Naive thymus-derived CD4-positive, alpha-beta T cell (primary cell): ENCODE results near the gene ZNF81. TPM values are rescaled to one million over a fixed set of nuclear protein-coding genes. Genes with fewer than 3 reads are reported as not detected.
"Not testable (repeated sequence)": the region's sequence is repeated elsewhere in the genome, so short reads cannot be mapped to it uniquely, and the experiment has no call there.

Source experiments
- ATAC-seq: fragments of 150-1000 bp; cut with Tn5 transposase; 2 replicates; pipeline ENCODE4 v1.10.0; 2021; ENCODE audit warnings: mild to moderate bottlenecking, moderate library complexity
- CTCF ChIA-PET: fragments of 350-600 bp; sonication (Branson Sonifier 250); formaldehyde crosslinking; loops from one replicate; lab custom pipeline; 2021; ENCODE audit warnings: antibody characterized with exemption; lab: Charles Lee
- POLR2A ChIA-PET: fragments of 350-600 bp; sonication (Branson Sonifier 250); formaldehyde crosslinking; loops from one replicate; lab custom pipeline; 2021; ENCODE audit warnings: antibody characterized with exemption, inconsistent platforms; lab: Charles Lee
- DNase-seq, 9 donors: peaks; one replicate each; pipeline versions ENCODE4 v3.0.0 to v3.0.0-alpha.2; 2020 to 2022; ENCODE audit warnings: mixed read lengths in 1 of 9
- H3K27ac ChIP-seq: one replicate; pipeline ENCODE4 v1.7.0; 2013; ENCODE audit warnings: mild to moderate bottlenecking, low read depth, low read length, moderate library complexity
- H3K27me3 ChIP-seq, 2 donors: one replicate each; pipeline ENCODE4 v1.7.0; 2013; ENCODE audit warnings: low read length in 2 of 2, mild to moderate bottlenecking in 2 of 2, moderate library complexity in 2 of 2; ENCODE audit not compliant: control insufficient read depth in 2 of 2, insufficient read depth in 2 of 2
- H3K36me3 ChIP-seq, 3 experiments: 1 replicate in 2 of 3; 2 replicates in 1 of 3; pipeline ENCODE4 v1.7.0; 2013; ENCODE audit warnings: low read length in 3 of 3, mild to moderate bottlenecking in 3 of 3, moderate library complexity in 1 of 3; ENCODE audit not compliant: insufficient read depth in 3 of 3, control insufficient read depth in 2 of 3
- H3K4me1 ChIP-seq, 2 donors: one replicate each; pipeline ENCODE4 v1.7.0; 2013; ENCODE audit warnings: low read length in 2 of 2, mild to moderate bottlenecking in 2 of 2, moderate library complexity in 1 of 2; ENCODE audit not compliant: control insufficient read depth in 2 of 2, insufficient read depth in 2 of 2
- H3K4me3 ChIP-seq: 2 replicates; pipeline ENCODE4 v1.7.0; 2013; ENCODE audit warnings: mild to moderate bottlenecking, low read length
- H3K9me3 ChIP-seq, 3 experiments: 1 replicate in 2 of 3; 2 replicates in 1 of 3; pipeline ENCODE4 v1.7.0; 2013; ENCODE audit warnings: low read length in 3 of 3; ENCODE audit not compliant: control insufficient read depth in 2 of 3
- H3K27ac Mint-ChIP-seq, 9 donors: one replicate each; pipeline ENCODE4 v1.8.0; 2020 to 2022; ENCODE audit warnings: mixed read lengths in 9 of 9, mild to moderate bottlenecking in 8 of 9, moderate library complexity in 5 of 9, inconsistent platforms in 2 of 9
- H3K27me3 Mint-ChIP-seq, 5 donors: one replicate each; pipeline ENCODE4 v1.8.0; 2021 to 2022; ENCODE audit warnings: mixed read lengths in 5 of 5, mild to moderate bottlenecking in 1 of 5
- H3K36me3 Mint-ChIP-seq, 5 donors: one replicate each; pipeline ENCODE4 v1.8.0; 2020 to 2022; ENCODE audit warnings: mixed read lengths in 5 of 5, mild to moderate bottlenecking in 3 of 5, inconsistent platforms in 1 of 5
- H3K4me1 Mint-ChIP-seq, 7 donors: one replicate each; pipeline ENCODE4 v1.8.0; 2020 to 2022; ENCODE audit warnings: mixed read lengths in 7 of 7, mild to moderate bottlenecking in 3 of 7, inconsistent platforms in 1 of 7
- H3K4me3 Mint-ChIP-seq, 10 donors: one replicate each; pipeline ENCODE4 v1.8.0; 2020 to 2022; ENCODE audit warnings: mild to moderate bottlenecking in 10 of 10, mixed read lengths in 10 of 10, moderate library complexity in 6 of 10, inconsistent platforms in 2 of 10
- H3K9me3 Mint-ChIP-seq, 11 donors: one replicate each; pipeline ENCODE4 v1.8.0; 2020 to 2022; ENCODE audit warnings: mixed read lengths in 11 of 11, mild to moderate bottlenecking in 4 of 11, inconsistent platforms in 1 of 11, moderate library complexity in 1 of 11
- intact Hi-C, 2 donors: fragments of 100-400 bp; cut with micrococcal nuclease; formaldehyde crosslinking; loops; one replicate each; pipeline ENCODE4 v1.15.1; 2023
- polyA plus RNA-seq, 2 donors: library from polyadenylated mRNA; unstranded; fragments of 300-500 nt; fragmentation: Illumina TruSeq; gene quantifications; one replicate each; pipeline ENCODE4 v1.2.3, GENCODE V29; 2021
- total RNA-seq, 6 experiments: library from RNA in 5 of 6; stranded (reverse) in 5 of 6; gene quantifications; 1 replicate in 5 of 6; 2 replicates in 1 of 6; pipeline ENCODE4 v1.2.3 and lab custom pipeline; 2021 to 2026

ZNF81 gene
- total and polyA plus RNA-seq, 7 experiments from 2014 or later, result 2.1 to 14.7 (median 11.4) TPM

DNA sequence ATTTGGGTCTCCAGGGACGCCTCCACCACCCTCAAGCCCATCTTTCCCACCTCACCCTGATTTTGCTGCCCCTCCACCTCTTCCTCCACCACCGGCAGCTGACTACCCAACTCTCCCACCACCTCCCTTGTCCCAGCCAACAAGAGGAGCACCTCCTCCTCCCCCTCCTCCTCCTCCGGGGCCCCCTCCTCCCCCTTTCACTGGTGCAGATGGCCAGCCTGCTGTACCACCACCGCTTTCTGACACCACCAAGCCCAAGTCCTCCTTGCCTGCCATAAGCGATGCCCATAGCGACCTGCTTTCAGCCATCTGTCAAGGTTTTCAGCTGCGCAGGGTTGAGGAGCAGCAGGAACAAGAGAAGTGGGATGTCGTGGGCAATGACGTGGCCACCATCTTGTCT lies 32.4 kb upstream of the ZNF81 start:
- DNase-seq (no peak), ATAC-seq (no peak)
- Mint-ChIP-seq H3K27me3 (peaks cover 0 to 4% (median 0%) of the 10 kb centered on the region in 5 donors), H3K4me1 (no peaks in the 10 kb centered on the region), H3K4me3 (no peak overlapping the region), H3K27ac (no peak overlapping the region), H3K36me3 (no peaks in the 10 kb centered on the region), H3K9me3 (no peaks in the 10 kb centered on the region)
- Histone ChIP-seq H3K27ac (no peak overlapping the region), H3K9me3 (no peaks in the 10 kb centered on the region), H3K27me3 (no peaks in the 10 kb centered on the region), H3K4me3 (no peak overlapping the region), H3K36me3 (no peaks in the 10 kb centered on the region), H3K4me1 (no peaks in the 10 kb centered on the region)
- ChIA-PET POLR2A (no interaction called here), CTCF (no interaction called here)
- intact Hi-C loops, result no loop called here

DNA sequence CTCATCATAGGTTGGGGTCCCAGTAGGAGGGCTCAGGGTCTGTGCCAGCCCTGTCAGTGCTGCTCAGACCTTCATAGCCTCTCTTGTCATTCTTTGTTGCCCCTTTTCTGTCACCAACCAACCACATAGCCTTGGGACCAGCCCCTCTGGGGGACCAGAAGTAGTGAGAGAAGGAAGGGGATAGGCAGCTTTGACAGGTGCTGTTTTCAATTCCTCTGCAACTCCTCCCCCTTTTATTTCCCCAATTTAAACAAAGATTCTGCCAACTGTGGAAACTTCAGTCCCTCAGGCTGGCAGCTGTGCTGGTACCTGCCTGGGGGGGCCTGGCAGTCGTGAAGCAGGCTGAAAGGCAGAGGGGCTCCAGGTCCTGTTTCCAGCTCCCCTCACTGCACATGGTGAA lies 30.9 kb upstream of the ZNF81 start:
- POLR2A ChIA-PET, CTCF ChIA-PET, H3K36me3 Mint-ChIP-seq, H3K27ac Mint-ChIP-seq, H3K9me3 ChIP-seq, ATAC-seq, H3K4me1 Mint-ChIP-seq, intact Hi-C loops, DNase-seq, H3K9me3 Mint-ChIP-seq, H3K27me3 Mint-ChIP-seq, H3K4me3 Mint-ChIP-seq, H3K4me3 ChIP-seq, H3K27ac ChIP-seq, H3K27me3 ChIP-seq, H3K36me3 ChIP-seq, H3K4me1 ChIP-seq: not testable (repeated sequence)

DNA sequence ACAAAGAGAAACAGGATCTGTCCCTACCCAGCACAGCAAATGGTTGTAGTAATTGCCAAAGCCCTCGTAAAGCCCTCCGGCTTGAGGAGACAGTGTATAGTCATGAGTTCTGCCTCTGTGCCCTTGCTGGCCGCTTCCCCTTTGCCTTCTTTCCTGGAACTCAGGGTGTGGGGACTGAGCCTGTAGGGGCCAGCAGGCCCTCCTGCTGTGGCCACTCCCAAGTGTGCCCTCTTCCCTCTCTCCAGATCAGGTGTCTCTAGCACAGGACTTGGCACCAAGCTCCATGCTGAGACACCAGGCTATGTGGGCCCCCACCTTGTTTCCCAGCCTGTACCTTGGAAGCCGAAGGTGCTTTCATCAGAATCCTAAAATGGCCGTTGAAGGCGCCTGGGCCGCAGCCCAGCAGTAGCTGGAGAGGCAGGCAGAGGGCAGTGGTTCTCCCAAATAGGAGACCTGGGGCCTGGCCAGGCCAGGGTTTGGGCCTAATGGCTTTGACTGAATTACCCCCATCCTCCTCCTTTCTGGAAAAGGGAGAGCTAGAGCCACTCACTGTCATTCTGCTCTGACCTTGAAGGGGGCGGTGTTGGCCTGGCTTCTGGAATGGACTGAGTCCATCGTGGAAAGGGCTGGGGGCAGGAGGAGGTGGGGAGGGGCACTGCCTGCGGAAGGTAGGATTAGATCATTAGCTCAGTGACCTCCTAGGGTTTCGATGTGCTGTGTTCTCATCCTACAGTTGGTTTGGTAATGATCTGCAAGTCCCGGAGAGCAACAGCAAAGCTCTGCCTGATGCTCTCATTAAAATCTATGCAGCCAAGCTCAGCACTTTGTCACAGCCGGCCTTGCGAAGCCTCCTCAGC lies 30.1 kb upstream of the ZNF81 start:
- POLR2A ChIA-PET, intact Hi-C loops: not testable (repeated sequence)

DNA sequence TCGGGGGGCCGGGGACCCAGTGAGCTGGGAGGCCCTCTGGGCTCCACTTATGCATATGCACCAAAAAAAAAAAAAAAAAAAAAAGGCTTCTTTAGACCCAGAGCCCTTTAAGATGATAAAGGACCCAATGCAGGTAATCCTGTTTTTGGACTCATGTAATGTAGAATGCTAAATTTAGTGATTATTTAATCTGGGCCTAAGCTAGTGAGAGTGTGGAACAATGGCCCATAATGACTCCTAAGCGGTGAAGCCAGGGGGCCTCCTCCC lies 29.5 kb upstream of the ZNF81 start:
- CTCF ChIA-PET, DNase-seq: not testable (repeated sequence)

More for the DNA sequence above, 30.1 kb upstream of the ZNF81 start:
- H3K36me3 Mint-ChIP-seq, H3K4me1 Mint-ChIP-seq, H3K27ac ChIP-seq, H3K9me3 Mint-ChIP-seq, H3K36me3 ChIP-seq, H3K4me1 ChIP-seq, H3K4me3 ChIP-seq, H3K4me3 Mint-ChIP-seq, ATAC-seq, CTCF ChIA-PET, H3K9me3 ChIP-seq, DNase-seq, H3K27me3 Mint-ChIP-seq, H3K27me3 ChIP-seq, H3K27ac Mint-ChIP-seq: not testable (repeated sequence)

DNA sequence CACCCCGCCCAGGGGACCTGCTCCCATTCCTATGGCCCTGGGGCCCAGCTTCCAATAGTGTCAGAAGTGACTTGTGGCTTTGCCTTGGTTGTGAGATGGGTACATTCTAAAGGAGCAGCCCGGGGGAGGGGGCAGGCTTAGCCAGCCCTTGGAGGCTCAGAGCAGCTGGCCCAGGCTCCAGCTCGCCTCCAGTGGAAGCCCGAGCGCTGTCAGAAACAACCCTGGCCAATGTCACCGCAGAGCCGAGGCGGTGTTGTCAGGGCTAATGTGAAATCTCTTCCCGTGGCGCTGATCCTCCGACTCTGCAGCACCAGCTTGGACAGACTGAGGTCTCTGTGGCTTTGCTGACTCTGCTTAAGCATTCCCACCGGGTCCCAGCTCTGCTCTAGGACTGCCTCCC lies 29.2 kb upstream of the ZNF81 start:
- Histone ChIP-seq H3K4me3 (no peak overlapping the region), H3K27me3 (no peaks in the 10 kb centered on the region), H3K36me3 (no peaks in the 10 kb centered on the region), H3K4me1 (no peaks in the 10 kb centered on the region), H3K27ac (no peak overlapping the region), H3K9me3 (no peaks in the 10 kb centered on the region)
- ATAC-seq (no peak), DNase-seq (no peak)
- Mint-ChIP-seq H3K36me3 (no peaks in the 10 kb centered on the region), H3K27ac (no peak overlapping the region), H3K27me3 (no peaks in the 10 kb centered on the region), H3K9me3 (no peaks in the 10 kb centered on the region), H3K4me1 (no peaks in the 10 kb centered on the region), H3K4me3 (no peak overlapping the region)
- intact Hi-C loops, result no loop called here
- POLR2A ChIA-PET, result no interaction called here
- CTCF ChIA-PET, result no interaction called here

More for the DNA sequence above, 29.5 kb upstream of the ZNF81 start:
- H3K4me1 Mint-ChIP-seq, H3K4me3 ChIP-seq, H3K27ac Mint-ChIP-seq, H3K4me1 ChIP-seq, H3K9me3 Mint-ChIP-seq, H3K36me3 ChIP-seq, ATAC-seq, H3K4me3 Mint-ChIP-seq, H3K27ac ChIP-seq, H3K27me3 ChIP-seq, H3K9me3 ChIP-seq, H3K36me3 Mint-ChIP-seq, POLR2A ChIA-PET, intact Hi-C loops, H3K27me3 Mint-ChIP-seq: not testable (repeated sequence)

DNA sequence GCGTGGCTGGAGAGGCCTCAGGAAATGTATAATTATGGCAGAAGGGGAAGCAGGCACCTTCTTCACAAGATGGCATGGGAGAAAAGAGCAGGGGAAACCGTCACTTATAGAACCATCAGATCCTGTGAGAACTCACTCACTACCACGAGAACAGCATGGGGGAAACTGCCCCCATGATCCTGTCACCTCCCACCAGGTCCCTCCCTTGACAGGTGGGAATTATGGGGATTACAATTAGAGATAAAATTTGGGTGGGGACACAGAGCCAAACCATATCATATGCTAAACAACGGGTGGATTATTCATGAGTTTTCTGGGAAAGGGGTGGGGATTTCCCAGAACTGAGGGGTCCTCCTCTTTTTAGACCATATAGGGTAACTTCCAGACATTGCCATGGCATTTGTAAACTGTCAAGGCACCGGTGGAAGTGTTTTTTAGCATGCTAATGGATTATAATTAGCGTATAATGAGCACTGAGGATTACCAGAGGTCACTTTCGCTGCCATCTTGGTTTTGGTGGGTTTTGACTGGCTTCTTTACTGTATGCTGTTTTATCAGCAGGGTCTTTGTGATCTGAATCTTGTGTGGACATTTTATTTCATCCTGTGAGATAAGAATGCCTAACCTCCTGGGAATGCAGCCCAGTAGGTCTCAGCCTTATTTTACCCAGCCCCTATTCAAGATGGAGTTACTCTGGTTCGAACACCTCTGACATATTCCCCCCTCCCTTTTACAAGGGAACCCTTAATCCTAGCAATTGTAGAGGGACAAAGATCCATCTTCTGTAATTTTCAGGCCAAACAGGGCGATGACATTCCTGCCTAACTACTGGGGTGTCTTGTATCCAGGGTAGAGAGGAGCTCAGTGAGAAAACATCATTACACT lies 27.6 kb upstream of the ZNF81 start:
- ChIA-PET CTCF (no interaction called here), POLR2A (no interaction called here)
- H3K4me1 ChIP-seq, result no peaks in the 10 kb centered on the region
- H3K4me3 Mint-ChIP-seq, result no peak overlapping the region
- H3K4me1 Mint-ChIP-seq, result no peaks in the 10 kb centered on the region
- no peak overlapping the region for H3K27ac Mint-ChIP-seq
- no peaks in the 10 kb centered on the region for H3K36me3 ChIP-seq
- H3K9me3 ChIP-seq, result no peaks in the 10 kb centered on the region
- intact Hi-C loops, result no loop called here
- no peak overlapping the region for H3K27ac ChIP-seq
- DNase-seq (no peak), ATAC-seq (no peak)
- no peaks in the 10 kb centered on the region for H3K9me3 Mint-ChIP-seq
- H3K36me3 Mint-ChIP-seq, result no peaks in the 10 kb centered on the region
- H3K27me3 Mint-ChIP-seq, result no peaks in the 10 kb centered on the region
- no peaks in the 10 kb centered on the region for H3K27me3 ChIP-seq
- no peak overlapping the region for H3K4me3 ChIP-seq

DNA sequence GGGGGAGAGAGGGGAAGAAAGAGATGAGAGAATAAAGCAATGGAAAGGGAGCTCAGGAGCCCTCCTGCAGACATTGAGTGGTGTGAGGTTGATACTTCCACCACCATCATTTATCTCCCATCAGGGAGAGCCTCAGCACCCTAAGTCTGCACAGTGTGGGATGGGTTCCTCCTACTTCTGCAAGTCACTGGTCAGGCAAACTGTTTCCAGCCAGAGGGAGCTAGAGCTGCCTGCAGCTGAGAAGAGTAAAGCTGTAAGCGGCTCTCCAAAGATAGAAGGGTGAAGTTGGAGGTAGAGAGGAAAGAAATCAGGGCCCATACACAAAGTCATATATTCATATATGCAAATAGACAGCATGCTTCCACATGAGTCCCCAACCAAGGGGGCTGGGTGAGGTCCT lies 21.9 kb upstream of the ZNF81 start:
- no peaks in the 10 kb centered on the region for H3K36me3 ChIP-seq
- peaks cover 0 to 3% (median 0%) of the 10 kb centered on the region in 11 donors for H3K9me3 Mint-ChIP-seq
- no peaks in the 10 kb centered on the region for H3K4me1 ChIP-seq
- no peak overlapping the region for H3K4me3 Mint-ChIP-seq
- no peaks in the 10 kb centered on the region for H3K27me3 ChIP-seq
- H3K9me3 ChIP-seq, result no peaks in the 10 kb centered on the region
- no peaks in the 10 kb centered on the region for H3K36me3 Mint-ChIP-seq
- DNase-seq, result no peak
- ChIA-PET POLR2A (no interaction called here), CTCF (no interaction called here)
- no peaks in the 10 kb centered on the region for H3K27me3 Mint-ChIP-seq
- H3K27ac Mint-ChIP-seq, result no peak overlapping the region
- intact Hi-C loops, result no loop called here
- H3K27ac ChIP-seq, result no peak overlapping the region
- no peak overlapping the region for H3K4me3 ChIP-seq
- H3K4me1 Mint-ChIP-seq, result peaks cover 0 to 6% (median 0%) of the 10 kb centered on the region in 7 donors
- no peak for ATAC-seq
